Activated B cell treated with CpG ODN at 0.5 μM for 24 hours (primary cell): ENCODE results near the gene JAZF1. TPM values are rescaled to one million over a fixed set of nuclear protein-coding genes. Genes with fewer than 3 reads are reported as not detected.

Experiments used
- ATAC-seq: fragments of 200-7000 bp; cut with Tn5 transposase; one replicate; pipeline ENCODE4 v1.10.0; 2021; ENCODE audit warnings: low read depth, mild to moderate bottlenecking, moderate library complexity
- CTCF ChIA-PET: fragments of 350-600 bp; sonication (Branson Sonifier 250); formaldehyde crosslinking; loops from one replicate; lab custom pipeline; 2021; ENCODE audit warnings: antibody characterized with exemption; lab: Charles Lee
- POLR2A ChIA-PET: fragments of 350-600 bp; sonication (Branson Sonifier 250); formaldehyde crosslinking; loops from one replicate; lab custom pipeline; 2021; ENCODE audit warnings: antibody characterized with exemption; lab: Charles Lee
- DNase-seq: peaks from one replicate; pipeline ENCODE4 v3.0.0; 2022
- H3K27ac Mint-ChIP-seq: one replicate; pipeline ENCODE4 v1.8.0; 2020; ENCODE audit warnings: mixed read lengths
- H3K27me3 Mint-ChIP-seq: one replicate; pipeline ENCODE4 v1.8.0; 2021; ENCODE audit warnings: mixed read lengths
- H3K36me3 Mint-ChIP-seq: one replicate; pipeline ENCODE4 v1.8.0; 2021; ENCODE audit warnings: low read depth, mixed read lengths
- H3K4me1 Mint-ChIP-seq: one replicate; pipeline ENCODE4 v1.8.0; 2021; ENCODE audit warnings: mixed read lengths
- H3K4me3 Mint-ChIP-seq: one replicate; pipeline ENCODE4 v1.8.0; 2020; ENCODE audit warnings: mild to moderate bottlenecking, mixed read lengths
- H3K9me3 Mint-ChIP-seq: one replicate; pipeline ENCODE4 v1.8.0; 2020; ENCODE audit warnings: mixed read lengths
- CTCF ChIP-seq: fragments of 200-600 bp; IDR thresholded peaks from one replicate; pipeline ENCODE4 v1.8.0; 2022; ENCODE audit warnings: antibody characterized with exemption, mild to moderate bottlenecking
- intact Hi-C: fragments of 100-400 bp; cut with micrococcal nuclease; formaldehyde crosslinking; loops from one replicate; pipeline ENCODE4 v1.15.1; 2024
- total RNA-seq: library from RNA; stranded (reverse); gene quantifications from 2 replicates; pipeline ENCODE4 v1.2.3, GENCODE V29; 2022

The JAZF1 gene
- total RNA-seq, 1 donor from 2014 or later = 54.8 TPM

- CTCF ChIA-PET = no interaction called here
- POLR2A ChIA-PET = no interaction called here
- Mint-ChIP-seq H3K9me3 (no peaks in the 10 kb centered on the region), H3K27me3 (no peaks in the 10 kb centered on the region), H3K36me3 (peaks cover 12% of the 10 kb centered on the region), H3K27ac (no peak overlapping the region), H3K4me1 (peaks cover 51% of the 10 kb centered on the region), H3K4me3 (no peak overlapping the region)
- ATAC-seq (no peak), DNase-seq (no peak)
- intact Hi-C loops = loop anchor here (5.0 kb wide), 1 partner anchor 47 kb away; no protein-coding TSS in a partner anchor
- TF ChIP-seq CTCF = no peak
Measured at GRCh38 chr7:27965650-27966049, 214.9 kb downstream of the JAZF1 start.

GRCh38 chr7:27964820-27965219, 215.8 kb downstream of the JAZF1 start:
- CTCF ChIA-PET = interaction anchor here (0.6 kb wide), 2 partner anchors 152 to 391 kb away, joined by 3 to 4 read pairs; no protein-coding TSS in a partner anchor
- DNase-seq (no peak), ATAC-seq (no peak)
- peaks cover 17% of the 10 kb centered on the region for H3K36me3 Mint-ChIP-seq
- no peaks in the 10 kb centered on the region for H3K27me3 Mint-ChIP-seq
- no peak overlapping the region for H3K27ac Mint-ChIP-seq
- intact Hi-C loops = loop anchor here (5.0 kb wide), 1 partner anchor 47 kb away; no protein-coding TSS in a partner anchor
- TF ChIP-seq CTCF = no peak
- H3K9me3 Mint-ChIP-seq = no peaks in the 10 kb centered on the region
- H3K4me1 Mint-ChIP-seq = peaks cover 46% of the 10 kb centered on the region
- POLR2A ChIA-PET = no interaction called here
- H3K4me3 Mint-ChIP-seq = no peak overlapping the region

GRCh38 chr7:27963056-27963455, 217.5 kb downstream of the JAZF1 start:
- DNase-seq (no peak), ATAC-seq (no peak)
- TF ChIP-seq CTCF = no peak
- POLR2A ChIA-PET = interaction anchor here (0.5 to 0.7 kb wide), 2 partner anchors 25 to 837 kb away, joined by 3 read pairs; no protein-coding TSS in a partner anchor
- intact Hi-C loops = no loop called here
- H3K9me3 Mint-ChIP-seq = no peaks in the 10 kb centered on the region
- H3K27ac Mint-ChIP-seq = no peak overlapping the region
- H3K27me3 Mint-ChIP-seq = no peaks in the 10 kb centered on the region
- peaks cover 19% of the 10 kb centered on the region for H3K36me3 Mint-ChIP-seq
- H3K4me1 Mint-ChIP-seq = peaks cover 29% of the 10 kb centered on the region
- H3K4me3 Mint-ChIP-seq = no peak overlapping the region
- CTCF ChIA-PET = interaction anchor here (1.2 kb wide), 1 partner anchor 58 kb away, joined by 3 read pairs; no protein-coding TSS in a partner anchor

GRCh38 chr7:27962273-27962672, 218.3 kb downstream of the JAZF1 start:
- H3K36me3 Mint-ChIP-seq = peaks cover 20% of the 10 kb centered on the region
- intact Hi-C loops = no loop called here
- no peaks in the 10 kb centered on the region for H3K9me3 Mint-ChIP-seq
- ATAC-seq (no peak), DNase-seq (no peak)
- POLR2A ChIA-PET = no interaction called here
- H3K27me3 Mint-ChIP-seq = no peaks in the 10 kb centered on the region
- no peak overlapping the region for H3K27ac Mint-ChIP-seq
- no peak for TF ChIP-seq CTCF
- H3K4me3 Mint-ChIP-seq = no peak overlapping the region
- CTCF ChIA-PET = interaction anchor here (1.2 kb wide), 1 partner anchor 59 kb away, joined by 3 read pairs; no protein-coding TSS in a partner anchor
- H3K4me1 Mint-ChIP-seq = peaks cover 23% of the 10 kb centered on the region

- H3K27me3 Mint-ChIP-seq = no peaks in the 10 kb centered on the region
- H3K4me1 Mint-ChIP-seq = peaks cover 12% of the 10 kb centered on the region
- no peak for TF ChIP-seq CTCF
- peaks cover 24% of the 10 kb centered on the region for H3K36me3 Mint-ChIP-seq
- no peaks in the 10 kb centered on the region for H3K9me3 Mint-ChIP-seq
- no peak for ATAC-seq
- H3K27ac Mint-ChIP-seq = no peak overlapping the region
- H3K4me3 Mint-ChIP-seq = no peak overlapping the region
- no peak for DNase-seq
- intact Hi-C loops = no loop called here
- ChIA-PET CTCF (no interaction called here), POLR2A (no interaction called here)
Measured at GRCh38 chr7:27961255-27961654, 219.3 kb downstream of the JAZF1 start.
